GM21825 (cell line): Measurements from ENCODE around the gene YWHAB.
"Not testable (repeated sequence)": the region's sequence is repeated elsewhere in the genome, so short reads cannot be mapped to it uniquely, and the experiment has no call there.

Source experiments
- ATAC-seq: cut with Tn5 transposase; IDR thresholded peaks from one replicate; pipeline ENCODE4 v1.9.1; 2021; ENCODE audit warnings: mild to moderate bottlenecking, moderate library complexity; ENCODE audit not compliant: unreplicated experiment

Gene YWHAB

DNA sequence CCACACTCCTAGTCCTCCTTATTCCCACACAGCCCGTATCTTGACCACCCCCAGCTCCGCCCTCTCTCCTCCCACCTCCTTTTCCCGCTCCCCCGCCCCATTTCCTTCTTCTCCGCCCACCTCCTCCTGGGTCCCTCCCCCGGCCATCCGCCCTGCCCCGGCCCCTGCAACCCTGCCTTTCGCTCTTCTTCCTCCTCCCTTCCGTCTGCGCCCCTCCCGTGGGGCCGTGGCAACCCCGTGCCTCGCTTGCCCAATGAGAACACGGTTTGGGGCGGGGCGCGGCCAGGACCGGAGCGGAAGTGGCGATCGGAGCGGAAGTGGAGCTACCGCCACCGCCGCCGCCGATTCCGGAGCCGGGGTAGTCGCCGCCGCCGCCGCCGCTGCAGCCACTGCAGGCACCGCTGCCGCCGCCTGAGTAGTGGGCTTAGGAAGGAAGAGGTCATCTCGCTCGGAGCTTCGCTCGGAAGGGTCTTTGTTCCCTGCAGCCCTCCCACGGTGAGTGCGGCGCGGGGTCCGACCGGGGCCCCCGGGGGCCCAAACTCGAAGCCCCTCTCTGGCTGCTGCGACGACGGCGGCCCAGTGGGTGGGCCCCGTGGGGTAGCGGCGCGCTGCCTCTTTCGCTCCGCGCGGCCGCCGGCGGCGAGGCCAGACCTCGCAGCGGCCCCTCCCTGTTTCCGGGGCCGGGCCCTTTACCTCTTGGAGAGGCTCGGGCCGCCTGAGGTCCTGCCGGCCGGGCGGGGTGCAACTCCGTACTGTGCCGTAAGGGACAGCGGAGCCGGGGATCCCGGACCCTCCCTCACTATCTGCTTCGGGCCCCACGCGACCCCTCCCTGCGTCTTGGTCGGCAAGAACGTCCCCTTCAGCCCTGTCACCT, at the start of gene YWHAB:
TSS of gene YWHAB (plus strand) at position 314 of the 874 bp plus-strand sequence. CDS start 15,829 bp downstream, outside the sequence.
- ATAC-seq = peak; percentile 91

DNA sequence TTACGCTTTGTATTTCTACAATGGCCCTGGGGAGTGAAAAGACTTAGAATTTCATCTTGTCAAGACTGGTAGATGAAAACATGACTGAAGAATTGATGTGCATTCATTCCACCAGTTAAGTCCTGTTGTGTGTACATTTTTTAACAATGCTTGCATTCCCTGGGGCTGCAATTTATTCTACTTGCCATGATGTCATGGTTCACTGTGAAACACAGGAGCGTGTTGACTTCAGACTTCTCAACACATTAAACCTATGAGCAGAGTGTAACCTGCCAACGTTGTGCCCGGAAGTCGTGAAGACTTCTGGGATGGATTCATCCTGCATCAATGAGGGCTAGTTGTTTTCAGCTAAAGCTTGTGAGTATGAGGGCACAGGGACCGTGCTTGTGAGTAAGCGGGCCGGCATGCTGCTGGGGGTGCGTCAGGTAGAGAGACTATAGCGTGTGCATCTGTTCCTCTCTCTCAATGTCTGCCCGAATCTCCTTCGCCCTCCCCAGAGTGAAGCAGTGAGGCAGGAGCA, 48.8 kb upstream of the YWHAB start:
- ATAC-seq = no peak

DNA sequence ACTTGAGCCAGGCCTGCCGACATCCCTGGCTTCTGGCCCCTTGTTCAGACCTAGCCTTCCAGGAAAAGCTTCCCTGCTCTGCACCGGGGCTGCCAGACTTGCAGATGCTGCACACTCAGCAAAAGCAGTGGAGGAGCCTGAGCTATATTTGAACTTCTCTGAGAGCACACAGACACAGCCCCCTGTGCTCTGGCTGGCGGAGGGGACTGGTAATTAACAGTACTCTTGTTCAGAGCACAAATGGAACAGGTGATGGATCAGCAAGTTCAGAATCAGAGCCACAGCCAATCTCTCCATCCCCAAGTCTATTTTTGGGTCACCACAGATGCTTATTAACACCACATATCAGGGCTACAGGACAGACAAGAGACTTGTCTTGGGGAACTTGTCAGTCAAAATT, 47.6 kb upstream of the YWHAB start:
- no peak for ATAC-seq

DNA sequence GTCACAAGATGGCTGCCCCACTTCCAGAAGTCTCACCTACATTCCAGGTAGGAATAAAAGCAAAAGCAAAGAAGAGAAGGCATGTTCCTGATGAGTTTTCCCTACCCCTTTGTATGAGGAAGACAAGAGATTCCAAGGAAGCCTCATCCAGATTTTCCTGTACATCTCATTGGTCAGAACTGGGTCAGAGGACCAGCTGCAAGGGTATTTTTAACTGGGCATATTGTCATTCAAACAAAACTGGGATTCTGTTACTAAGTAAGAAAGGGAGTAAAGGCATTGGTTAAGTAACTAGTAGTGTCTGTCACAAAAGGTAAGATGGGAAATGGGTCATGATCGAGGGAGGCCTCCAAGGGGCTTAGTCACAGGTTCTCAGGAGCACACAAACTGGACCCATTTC, 47.0 kb upstream of the YWHAB start:
- no peak for ATAC-seq

DNA sequence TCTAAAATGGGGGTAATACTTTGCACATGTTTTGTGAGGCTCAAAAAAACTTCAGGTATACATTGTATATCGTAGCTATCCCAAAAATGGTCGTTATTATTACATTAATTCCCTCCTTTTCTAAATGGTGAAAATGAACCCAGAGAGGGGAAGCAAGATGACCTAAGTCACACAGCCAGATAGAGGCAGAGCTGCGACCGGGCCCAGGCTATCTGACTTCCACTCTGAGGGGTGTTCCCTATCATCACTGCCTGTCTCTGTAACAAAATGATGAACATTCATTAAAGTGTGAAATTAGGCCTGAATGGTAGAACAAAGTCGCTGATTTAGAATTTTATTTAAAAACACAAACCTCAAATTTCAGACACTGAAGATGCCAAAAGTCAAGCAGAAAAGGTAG, 46.0 kb upstream of the YWHAB start:
- ATAC-seq = no peak

DNA sequence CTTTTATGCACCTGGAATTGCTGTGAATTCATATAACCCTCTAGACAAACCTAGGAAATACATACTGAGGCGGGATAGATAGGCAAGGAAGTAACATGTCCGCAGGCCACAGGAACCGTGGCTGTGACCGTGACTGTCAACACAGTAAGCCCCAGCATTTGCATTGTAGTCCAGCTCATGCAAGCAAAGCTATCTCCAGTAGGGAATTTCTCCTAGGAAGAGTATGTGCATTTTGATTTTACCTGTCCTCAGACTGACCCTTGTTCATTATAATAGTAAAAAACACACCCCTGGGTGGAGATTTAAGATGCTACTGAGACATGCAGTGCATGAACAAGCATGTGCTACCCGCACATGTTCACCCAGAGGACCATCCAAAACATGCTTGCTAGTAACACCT, 44.7 kb upstream of the YWHAB start:
- ATAC-seq = no peak

DNA sequence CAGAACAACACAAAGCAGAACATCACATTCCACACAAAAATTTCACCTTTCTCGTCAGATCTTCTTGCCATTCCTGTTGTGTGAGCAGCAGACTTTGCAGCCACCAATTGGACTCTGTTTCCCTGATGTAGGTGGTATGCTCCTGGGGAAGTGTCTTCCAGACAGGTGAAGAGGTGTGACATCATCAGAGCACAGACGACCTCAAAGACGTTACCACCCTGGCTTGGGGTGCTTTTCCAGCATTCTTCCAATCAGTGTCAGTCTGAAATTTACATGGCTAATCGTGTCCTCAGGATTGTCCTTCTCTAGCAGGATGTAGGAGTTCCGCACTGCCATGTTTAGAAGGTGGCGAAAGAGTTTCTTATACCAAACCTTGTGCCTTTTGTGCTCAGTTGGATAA, 43.5 kb upstream of the YWHAB start:
- no peak for ATAC-seq

DNA sequence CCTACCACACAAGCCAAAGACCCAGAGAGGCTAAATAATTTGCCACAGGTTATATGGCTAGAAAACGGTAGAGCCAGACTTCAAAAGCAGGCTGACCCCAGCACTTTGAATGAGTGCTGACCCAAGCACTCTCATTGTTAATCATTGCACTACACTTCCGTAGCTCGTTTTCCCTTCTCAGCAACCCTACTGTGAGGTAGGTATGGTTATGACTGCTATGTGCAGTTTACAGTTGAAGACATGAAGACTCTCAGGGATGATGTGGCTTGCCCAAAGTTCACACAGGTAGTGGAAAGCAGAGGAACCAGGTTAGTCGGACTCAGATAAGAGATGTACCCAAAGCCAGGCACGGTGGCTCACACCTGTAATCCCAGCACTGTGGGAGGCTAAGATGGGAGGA, 41.6 kb upstream of the YWHAB start:
- no peak for ATAC-seq

DNA sequence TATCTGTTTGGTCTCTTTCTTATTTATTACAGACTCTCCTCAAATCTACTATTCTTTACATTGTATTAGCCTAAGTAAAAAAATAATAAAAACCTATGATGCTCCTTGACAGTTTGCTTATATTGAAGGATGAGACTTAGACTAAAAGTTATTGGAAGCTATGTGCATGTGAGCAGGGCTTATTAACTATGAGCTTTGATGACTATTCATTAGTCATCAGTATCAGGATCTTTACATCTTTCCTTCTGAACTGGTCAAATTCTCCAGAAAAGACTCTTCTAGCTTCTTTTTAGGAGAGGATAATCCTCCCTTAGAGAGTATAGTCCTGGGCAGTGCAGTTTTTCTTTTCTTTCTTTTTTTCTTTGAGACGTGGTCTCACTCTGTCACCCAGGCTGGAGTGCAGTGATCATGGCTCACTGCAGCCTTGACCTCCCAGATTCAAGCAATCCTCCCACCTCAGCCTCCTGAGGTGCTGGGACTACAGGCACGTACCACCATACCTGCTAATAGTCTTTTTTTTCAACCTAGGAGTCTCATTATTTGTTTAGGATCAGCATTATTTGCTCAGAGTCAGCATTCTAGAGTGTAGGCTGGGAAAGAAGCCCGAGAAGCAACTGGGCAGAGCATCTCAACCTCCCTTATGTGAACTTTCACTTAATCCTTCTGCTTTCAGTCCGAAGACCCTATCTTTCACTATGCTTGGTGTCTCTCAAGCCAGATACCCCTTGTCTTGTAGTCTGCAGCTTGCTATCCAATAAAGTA, 37.1 kb upstream of the YWHAB start:
- no peak for ATAC-seq

DNA sequence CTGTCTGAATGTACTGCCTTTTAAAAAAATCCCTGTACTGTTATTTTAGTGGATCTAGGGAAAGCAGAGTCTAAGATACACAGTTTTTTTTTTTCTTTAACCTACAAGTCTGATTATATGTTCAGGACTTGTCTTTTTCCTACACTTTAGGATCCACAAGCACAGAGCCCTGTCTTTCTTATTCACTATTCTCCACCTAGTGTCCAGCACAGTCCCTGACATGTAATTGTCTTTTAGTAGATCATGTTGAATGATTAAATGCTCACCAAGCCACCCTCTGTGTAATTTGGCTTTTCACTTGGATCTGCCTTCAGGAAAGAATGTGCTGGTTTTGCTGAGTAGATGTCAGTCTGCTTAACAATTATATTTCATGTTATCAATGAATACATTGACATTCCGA, 35.8 kb upstream of the YWHAB start:
- no peak for ATAC-seq

DNA sequence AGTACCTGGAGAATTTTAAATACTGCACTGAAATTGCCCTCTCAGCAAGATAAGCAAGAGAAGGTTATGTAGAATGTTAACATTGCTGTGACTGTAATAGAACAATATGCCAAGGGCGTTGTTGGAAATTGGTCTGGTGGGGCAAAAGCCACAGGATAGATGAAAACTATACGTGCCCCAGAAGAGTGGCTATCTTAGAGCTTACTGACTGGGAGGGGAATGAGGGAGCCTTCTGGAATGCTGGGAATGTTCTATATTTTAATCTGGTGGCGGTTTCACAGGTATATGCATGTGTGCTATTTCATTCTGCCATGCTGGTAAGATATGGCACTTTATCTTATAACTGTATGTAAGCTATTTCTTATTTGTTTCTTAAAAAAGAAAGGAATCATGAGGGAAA, 35.2 kb upstream of the YWHAB start:
- ATAC-seq = no peak

DNA sequence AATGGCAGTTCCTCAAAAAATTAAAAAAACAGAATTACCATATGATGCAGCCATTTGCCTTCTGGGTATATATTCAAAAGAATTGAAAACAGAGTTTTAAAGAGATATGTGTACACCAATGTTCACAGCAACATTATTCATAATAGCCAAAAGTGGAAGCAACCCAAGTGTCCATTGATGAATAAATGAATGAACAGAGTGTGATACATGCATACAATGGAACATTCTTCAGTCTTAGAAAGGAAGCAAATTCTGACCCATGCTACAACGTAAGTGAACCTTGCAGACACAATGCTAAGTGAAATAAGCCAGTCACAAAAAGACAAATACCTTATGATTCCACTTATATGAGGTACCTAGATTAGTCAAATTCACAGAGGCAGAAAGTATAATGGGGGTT, 34.7 kb upstream of the YWHAB start:
- ATAC-seq = no peak

DNA sequence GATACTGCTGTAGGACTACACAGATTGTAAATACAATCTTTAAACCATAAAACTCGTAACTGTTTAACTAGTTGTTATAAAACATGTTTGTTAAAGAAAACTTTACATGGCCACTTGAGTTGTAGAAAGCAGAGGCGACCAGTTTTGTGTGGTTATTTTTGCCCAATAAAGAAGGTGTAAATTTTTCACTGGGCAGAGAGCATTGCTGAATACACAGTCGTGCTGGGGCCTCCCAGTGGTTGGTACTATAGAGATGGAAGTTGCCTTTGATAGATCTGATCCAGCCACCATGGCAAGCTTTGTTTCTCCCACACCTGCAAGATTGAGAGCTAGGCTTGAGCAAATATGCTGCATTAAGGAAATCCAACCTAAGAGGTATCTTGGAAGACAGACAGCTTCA, 34.0 kb upstream of the YWHAB start:
- no peak for ATAC-seq

DNA sequence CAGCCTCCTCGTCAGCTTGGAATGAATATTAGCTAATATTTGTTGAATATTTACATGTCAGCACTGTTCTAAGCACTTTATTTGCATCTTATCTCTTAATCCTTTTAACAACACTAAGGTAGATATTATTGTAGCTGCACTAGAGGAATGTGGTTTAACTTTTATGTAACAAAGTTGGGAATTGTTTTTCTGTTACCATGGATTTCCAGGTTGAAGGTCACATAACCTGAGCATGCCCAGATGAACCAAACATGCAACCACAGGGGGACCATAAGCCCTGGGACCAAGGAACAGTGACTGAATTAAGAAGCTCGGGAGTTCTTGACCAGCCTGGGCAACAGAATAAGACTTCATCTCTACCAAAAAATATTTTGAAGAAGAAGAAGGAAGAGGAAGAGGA, 29.1 kb upstream of the YWHAB start:
- ATAC-seq = no peak

DNA sequence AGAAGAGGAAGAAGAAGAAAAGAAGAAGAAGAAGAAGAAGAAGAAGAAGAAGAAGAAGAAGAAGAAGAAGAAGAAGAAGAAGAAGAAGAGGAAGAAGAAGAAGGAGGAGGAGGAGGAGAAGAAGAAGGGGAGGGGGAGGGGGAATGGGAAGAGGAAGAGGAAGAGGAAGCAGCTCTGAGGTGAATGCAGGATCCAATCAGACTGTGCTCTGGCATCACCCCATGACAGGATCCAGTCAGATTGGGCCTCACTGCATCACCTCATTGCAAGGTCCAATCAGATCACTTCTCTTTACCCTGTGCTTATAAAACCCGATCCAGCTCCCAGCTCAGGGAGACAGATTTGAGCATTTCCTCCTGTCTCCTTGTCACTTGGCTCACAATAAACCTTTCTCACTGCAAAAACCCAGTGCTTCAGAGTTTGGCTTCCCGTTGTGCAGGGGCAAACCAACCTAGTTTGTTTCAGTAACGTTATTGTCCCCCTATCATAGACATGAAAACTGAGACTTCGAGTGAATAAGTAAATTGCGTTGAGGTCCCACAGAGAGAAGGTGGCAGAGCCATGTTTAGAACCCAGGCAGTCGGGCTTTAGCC, 28.6 kb upstream of the YWHAB start:
- no peak for ATAC-seq

DNA sequence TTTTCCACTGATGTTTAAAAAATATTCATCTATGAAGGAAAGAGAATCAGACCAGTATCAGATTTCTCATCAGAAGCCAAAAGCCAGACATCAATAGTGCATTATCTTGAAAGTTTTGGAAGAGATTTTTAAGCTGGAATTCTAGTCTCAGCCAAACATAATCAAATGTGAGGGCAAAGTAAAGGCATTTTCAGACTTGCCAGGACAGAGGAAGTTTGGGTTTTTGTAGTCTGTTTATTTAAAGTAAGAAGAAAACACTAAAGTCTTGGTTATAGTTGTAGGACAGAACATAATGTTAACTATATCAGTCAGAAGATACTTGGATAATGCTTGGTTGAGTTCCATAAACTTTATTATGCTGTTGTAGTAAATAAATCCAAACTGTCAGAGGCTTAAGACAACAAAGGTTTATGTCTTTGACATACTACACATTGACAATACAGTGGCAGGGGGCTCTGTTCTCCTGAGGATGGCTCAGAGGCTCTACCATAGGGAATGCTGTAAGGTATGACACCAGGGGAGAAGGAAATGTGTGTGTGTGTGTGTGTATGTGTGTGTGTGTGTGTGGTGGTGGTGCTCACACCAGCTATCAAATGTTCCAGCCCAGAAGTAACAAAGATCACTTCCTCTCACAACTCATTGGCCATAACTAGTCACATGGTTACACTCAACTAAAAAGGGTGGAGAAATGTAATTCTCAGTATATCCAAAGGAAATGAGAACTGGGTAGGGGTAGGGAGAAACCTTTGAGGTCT, 26.7 kb upstream of the YWHAB start:
- no peak for ATAC-seq

DNA sequence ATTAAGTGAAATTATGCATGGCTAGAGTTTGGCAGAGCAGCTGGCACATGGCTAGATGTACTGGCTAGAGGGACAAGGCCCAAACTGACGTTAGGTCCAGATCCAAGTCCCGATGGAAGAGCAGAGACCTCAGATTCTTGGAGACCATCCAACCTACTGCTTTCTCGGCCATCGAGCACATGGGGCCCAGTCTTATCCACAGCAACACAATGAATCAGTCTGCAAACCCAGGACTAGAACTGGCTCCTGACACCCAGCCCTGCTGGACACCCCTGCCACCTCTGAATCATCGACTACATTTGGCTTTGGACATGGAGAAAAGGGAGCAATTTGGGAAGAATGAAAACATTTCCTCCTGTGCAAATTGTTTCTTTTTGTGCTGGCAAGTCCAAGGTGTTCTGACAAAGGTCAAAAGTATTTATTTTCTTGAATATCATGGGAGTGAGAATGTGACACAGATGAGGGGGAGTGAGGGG, 23.9 kb upstream of the YWHAB start:
- no peak for ATAC-seq

DNA sequence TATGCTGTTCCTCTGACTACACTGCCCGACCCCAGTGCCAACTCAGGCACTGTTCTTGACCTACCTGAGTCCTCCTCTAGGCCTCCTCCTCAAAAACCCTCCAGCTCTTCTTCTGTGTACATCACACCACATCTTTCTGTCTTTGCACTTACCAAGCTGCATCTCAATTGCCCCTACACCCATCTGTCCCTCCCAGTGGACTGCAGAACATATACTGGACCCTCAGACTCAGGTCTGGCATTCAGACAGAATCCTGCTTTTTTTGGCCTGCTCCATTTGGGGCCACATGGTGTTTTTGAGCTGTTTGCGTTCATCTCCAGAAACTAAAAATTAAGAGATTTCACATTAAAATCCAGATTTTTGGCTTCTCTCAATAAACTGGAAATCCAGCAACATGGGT, 23.2 kb upstream of the YWHAB start:
- ATAC-seq = no peak

DNA sequence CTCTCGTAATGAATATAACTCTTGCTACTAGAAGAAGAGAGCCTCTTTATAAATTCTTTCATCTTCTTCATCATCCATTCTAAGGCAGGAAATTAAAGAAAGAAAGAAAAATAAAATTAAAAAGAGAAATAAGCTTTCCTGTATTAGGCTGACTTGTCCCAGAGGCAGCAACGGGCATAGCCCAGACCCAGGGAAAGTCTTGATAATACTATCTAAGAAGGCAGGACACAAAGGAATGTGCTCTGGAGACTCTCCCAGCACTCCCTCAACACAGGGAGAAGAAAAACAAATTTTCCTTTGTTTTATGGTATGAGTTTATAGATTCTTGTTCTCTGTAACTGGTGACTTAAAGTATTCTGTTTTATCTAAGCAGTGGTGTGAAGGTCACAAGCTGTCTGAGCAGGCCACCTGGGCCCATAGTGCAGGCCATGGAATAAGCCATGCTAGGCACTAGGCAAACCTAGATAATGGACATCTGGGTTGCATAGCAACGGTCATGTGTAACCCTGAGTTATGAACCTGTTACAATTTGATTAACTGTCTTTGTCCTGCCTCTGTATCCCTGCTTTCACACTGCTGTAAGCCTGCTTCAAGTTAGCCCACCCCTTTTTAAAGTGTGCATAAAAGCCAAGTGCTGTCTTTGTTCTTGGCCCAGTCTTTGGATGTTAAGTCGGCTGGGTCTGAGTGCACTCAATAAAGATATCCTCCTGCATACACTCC, 22.0 kb upstream of the YWHAB start:
- ATAC-seq = not testable (repeated sequence)

DNA sequence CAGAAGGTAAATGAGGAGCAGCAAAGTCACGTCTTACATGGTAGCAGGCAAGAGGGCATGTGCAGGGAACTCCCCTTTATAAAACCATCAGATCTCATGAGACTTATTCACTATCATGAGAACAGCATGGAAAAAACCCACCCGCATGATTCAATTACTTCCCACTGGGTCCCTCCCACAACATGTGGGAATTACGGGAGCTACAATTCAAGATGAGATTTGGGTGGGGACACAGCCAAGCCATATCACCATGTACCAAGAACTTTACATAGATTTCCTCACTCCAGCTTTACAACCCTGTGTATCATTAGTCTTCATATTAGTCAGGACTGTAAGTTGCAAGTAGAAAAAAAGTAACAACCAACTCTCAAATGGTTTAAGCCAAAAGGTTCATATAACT, 21.0 kb upstream of the YWHAB start:
- ATAC-seq = not testable (repeated sequence)
